Osteoblast (primary cell): ENCODE measurements around the gene FBXO28. TPM values are rescaled to one million over a fixed set of nuclear protein-coding genes. Genes with fewer than 3 reads are reported as not detected.

ENCODE experiments used
- DNase-seq: peaks from one replicate; pipeline ENCODE4 v3.0.0; 2011; ENCODE audit warnings: low spot score, mixed read lengths; ENCODE audit not compliant: insufficient read length; ENCODE audit errors: missing footprints
- H2AFZ ChIP-seq: 2 replicates; pipeline ENCODE4 v1.6.0; 2011; ENCODE audit warnings: mild to moderate bottlenecking, low read length
- H3K27ac ChIP-seq: 2 replicates; pipeline ENCODE4 v1.5.1; 2011; ENCODE audit warnings: mild to moderate bottlenecking, low read depth, low read length, moderate library complexity
- H3K27me3 ChIP-seq: 2 replicates; pipeline ENCODE4 v1.6.0; 2012; ENCODE audit warnings: mild to moderate bottlenecking, control low read depth, inconsistent platforms, low read length, moderate library complexity; ENCODE audit not compliant: insufficient read depth
- H3K36me3 ChIP-seq: 2 replicates; pipeline ENCODE4 v1.5.1; 2011; ENCODE audit warnings: mild to moderate bottlenecking, low read length, control low read depth, moderate library complexity; ENCODE audit not compliant: insufficient read depth
- H3K4me1 ChIP-seq: 2 replicates; pipeline ENCODE4 v1.5.1; 2011; ENCODE audit warnings: mild to moderate bottlenecking, low read length, control low read depth, moderate library complexity; ENCODE audit not compliant: insufficient read depth
- H3K4me2 ChIP-seq: 2 replicates; pipeline ENCODE4 v1.6.0; 2011; ENCODE audit warnings: mild to moderate bottlenecking, low read length; ENCODE audit not compliant: insufficient read depth
- H3K4me3 ChIP-seq: fragments of 200-600 bp; sonication (generic); 3 replicates; pipeline ENCODE4 v1.5.1; 2012; ENCODE audit warnings: mild to moderate bottlenecking, low read length, inconsistent platforms; ENCODE audit not compliant: insufficient read depth
- H3K79me2 ChIP-seq: 2 replicates; pipeline ENCODE4 v1.6.0; 2012; ENCODE audit warnings: mild to moderate bottlenecking, low read length, control low read depth, inconsistent platforms; ENCODE audit not compliant: insufficient read depth
- H3K9me3 ChIP-seq: 2 replicates; pipeline ENCODE4 v1.5.1; 2011; ENCODE audit warnings: low read depth, low read length, control low read depth
- H4K20me1 ChIP-seq: 2 replicates; pipeline ENCODE4 v1.6.0; 2012; ENCODE audit warnings: mild to moderate bottlenecking, low read length, control low read depth; ENCODE audit not compliant: insufficient read depth
- total RNA-seq: library from RNA; depleted of rRNA; stranded (reverse); fragments of >200 nt; gene quantifications from 2 replicates; pipeline ENCODE4 v1.2.3, GENCODE V29; 2012
- TF ChIP-seq, protein P1 (sequence below): IDR thresholded peaks from 2 replicates; pipeline ENCODE4 v1.5.1; 2011; ENCODE audit warnings: mild to moderate bottlenecking, low read depth, low read length, moderate library complexity; ENCODE audit errors: extremely low read depth

FBXO28 gene
- total RNA-seq, 1 donor = 35.5 TPM

DNA sequence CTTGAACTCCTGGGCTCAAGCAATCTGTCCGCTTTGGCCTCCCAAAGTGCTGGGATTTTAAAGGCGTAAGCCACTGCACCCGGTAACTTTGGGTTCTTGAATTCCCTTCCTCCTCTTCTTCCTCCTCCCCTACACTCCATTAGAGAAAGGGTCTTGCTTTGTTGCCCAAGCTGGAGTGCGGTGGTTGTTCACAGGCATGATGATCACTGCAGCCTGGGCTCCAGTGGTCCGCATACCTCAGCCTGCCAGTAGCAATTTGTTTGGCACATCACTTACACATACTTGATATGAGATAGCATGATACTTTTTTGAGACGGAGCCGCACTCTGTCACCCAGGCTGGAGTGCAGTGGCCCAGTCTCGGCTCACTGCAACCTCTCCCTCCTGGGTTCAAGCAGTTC lies 71.3 kb downstream of the FBXO28 start:
- no peak overlapping the region for H3K27ac ChIP-seq

DNA sequence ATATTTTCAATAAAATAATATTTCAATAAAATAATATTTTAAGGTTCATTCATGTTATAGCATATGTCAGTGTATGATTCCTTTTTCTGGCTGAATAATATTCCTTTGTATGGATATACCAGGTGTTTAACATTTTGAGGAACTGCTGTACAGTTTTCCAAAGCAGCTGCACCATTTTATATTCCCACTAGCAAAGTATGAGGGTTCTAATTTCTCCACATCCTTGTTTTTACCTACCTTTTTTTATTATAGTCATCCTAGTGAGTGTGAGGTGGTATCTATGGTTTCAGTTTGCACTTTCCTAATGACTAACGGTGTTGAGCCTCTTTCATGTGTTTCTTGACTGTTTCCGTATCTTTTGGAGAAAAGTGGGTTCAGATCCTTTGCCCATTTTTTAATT lies 74.4 kb downstream of the FBXO28 start:
- Histone ChIP-seq H3K36me3 (peaks cover 45% of the 10 kb centered on the region), H3K4me1 (peaks cover 11% of the 10 kb centered on the region), H3K27ac (no peak overlapping the region), H4K20me1 (peaks cover 51% of the 10 kb centered on the region), H3K4me3 (no peak overlapping the region), H3K79me2 (peaks cover 89% of the 10 kb centered on the region), H3K9me3 (no peaks in the 10 kb centered on the region), H3K4me2 (no peak overlapping the region), H2AFZ (no peak overlapping the region), H3K27me3 (no peaks in the 10 kb centered on the region)
- TF ChIP-seq, protein P1, sequence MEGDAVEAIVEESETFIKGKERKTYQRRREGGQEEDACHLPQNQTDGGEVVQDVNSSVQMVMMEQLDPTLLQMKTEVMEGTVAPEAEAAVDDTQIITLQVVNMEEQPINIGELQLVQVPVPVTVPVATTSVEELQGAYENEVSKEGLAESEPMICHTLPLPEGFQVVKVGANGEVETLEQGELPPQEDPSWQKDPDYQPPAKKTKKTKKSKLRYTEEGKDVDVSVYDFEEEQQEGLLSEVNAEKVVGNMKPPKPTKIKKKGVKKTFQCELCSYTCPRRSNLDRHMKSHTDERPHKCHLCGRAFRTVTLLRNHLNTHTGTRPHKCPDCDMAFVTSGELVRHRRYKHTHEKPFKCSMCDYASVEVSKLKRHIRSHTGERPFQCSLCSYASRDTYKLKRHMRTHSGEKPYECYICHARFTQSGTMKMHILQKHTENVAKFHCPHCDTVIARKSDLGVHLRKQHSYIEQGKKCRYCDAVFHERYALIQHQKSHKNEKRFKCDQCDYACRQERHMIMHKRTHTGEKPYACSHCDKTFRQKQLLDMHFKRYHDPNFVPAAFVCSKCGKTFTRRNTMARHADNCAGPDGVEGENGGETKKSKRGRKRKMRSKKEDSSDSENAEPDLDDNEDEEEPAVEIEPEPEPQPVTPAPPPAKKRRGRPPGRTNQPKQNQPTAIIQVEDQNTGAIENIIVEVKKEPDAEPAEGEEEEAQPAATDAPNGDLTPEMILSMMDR = no peak
- no peak for DNase-seq

More for the DNA sequence above, 71.3 kb downstream of the FBXO28 start:
- Histone ChIP-seq H3K36me3 (peaks cover 27% of the 10 kb centered on the region), H3K27me3 (no peaks in the 10 kb centered on the region), H3K4me1 (peaks cover 18% of the 10 kb centered on the region), H3K9me3 (no peaks in the 10 kb centered on the region), H4K20me1 (peaks cover 44% of the 10 kb centered on the region), H2AFZ (no peak overlapping the region), H3K4me2 (peak overlapping the region; percentile 97), H3K79me2 (peaks cover 67% of the 10 kb centered on the region), H3K4me3 (peak overlapping the region; percentile 13)
- DNase-seq = peak; percentile 19
- TF ChIP-seq, protein P1 = no peak

DNA sequence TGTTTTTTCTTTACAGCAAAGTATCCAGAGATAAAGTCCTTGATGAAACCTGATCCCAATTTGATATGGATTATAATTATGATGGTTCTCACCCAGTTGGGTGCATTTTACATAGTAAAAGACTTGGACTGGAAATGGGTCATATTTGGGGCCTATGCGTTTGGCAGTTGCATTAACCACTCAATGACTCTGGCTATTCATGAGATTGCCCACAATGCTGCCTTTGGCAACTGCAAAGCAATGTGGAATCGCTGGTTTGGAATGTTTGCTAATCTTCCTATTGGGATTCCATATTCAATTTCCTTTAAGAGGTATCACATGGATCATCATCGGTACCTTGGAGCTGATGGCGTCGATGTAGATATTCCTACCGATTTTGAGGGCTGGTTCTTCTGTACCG lies 75.7 kb downstream of the FBXO28 start:
- H3K4me1 ChIP-seq = peaks cover 7% of the 10 kb centered on the region
- peaks cover 56% of the 10 kb centered on the region for H3K36me3 ChIP-seq
- H4K20me1 ChIP-seq = peaks cover 44% of the 10 kb centered on the region

GRCh38 chr1:224192082-224192788 lies 78.3 kb downstream of the FBXO28 start:
- Histone ChIP-seq H3K4me3 (no peak overlapping the region), H3K79me2 (peaks cover 55% of the 10 kb centered on the region), H3K4me1 (no peaks in the 10 kb centered on the region)

More for the DNA sequence above, 75.7 kb downstream of the FBXO28 start:
- Histone ChIP-seq H3K27ac (no peak overlapping the region), H3K9me3 (no peaks in the 10 kb centered on the region), H2AFZ (no peak overlapping the region), H3K79me2 (peaks cover 81% of the 10 kb centered on the region), H3K4me2 (no peak overlapping the region), H3K27me3 (no peaks in the 10 kb centered on the region), H3K4me3 (no peak overlapping the region)
- DNase-seq = no peak
- TF ChIP-seq, protein P1 = no peak

More at GRCh38 chr1:224192082-224192788, 78.3 kb downstream of the FBXO28 start:
- TF ChIP-seq, protein P1 = no peak
- no peaks in the 10 kb centered on the region for H3K9me3 ChIP-seq
- no peak overlapping the region for H3K4me2 ChIP-seq
- no peaks in the 10 kb centered on the region for H3K27me3 ChIP-seq
- DNase-seq = no peak
- peaks cover 40% of the 10 kb centered on the region for H3K36me3 ChIP-seq
- H2AFZ ChIP-seq = no peak overlapping the region
- H4K20me1 ChIP-seq = peaks cover 21% of the 10 kb centered on the region
- H3K27ac ChIP-seq = no peak overlapping the region
